Fibroblast of peridontal ligament (primary cell): ENCODE measurements around the gene ANKS1A.

Experiments used
- DNase-seq: peaks from one replicate; pipeline ENCODE4 v3.0.0-alpha.2; 2010; ENCODE audit errors: extremely low read depth

Gene ANKS1A

GRCh38 chr6:35069262-35069661 lies 180.2 kb downstream of the ANKS1A start:
- DNase-seq = no peak

DNA sequence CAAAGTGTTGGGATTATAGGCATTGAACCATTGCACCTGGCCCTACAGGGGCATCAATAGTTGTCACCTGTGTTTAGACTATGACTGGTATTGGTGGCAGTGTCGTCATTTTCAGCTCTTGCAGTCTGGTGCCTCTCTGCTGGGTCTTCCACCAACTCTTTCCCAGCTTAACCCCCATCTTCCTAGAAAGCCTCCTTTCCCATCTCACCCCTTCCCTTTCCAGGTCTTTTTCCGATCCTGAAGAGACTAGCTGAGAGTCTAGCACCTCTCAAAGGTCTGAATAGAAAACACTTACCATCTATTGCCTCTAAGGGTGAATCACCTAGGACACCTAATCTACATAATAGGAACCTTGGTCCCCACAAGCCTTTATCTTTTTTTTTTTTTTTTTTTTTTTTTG lies 181.1 kb downstream of the ANKS1A start:
- no peak for DNase-seq

DNA sequence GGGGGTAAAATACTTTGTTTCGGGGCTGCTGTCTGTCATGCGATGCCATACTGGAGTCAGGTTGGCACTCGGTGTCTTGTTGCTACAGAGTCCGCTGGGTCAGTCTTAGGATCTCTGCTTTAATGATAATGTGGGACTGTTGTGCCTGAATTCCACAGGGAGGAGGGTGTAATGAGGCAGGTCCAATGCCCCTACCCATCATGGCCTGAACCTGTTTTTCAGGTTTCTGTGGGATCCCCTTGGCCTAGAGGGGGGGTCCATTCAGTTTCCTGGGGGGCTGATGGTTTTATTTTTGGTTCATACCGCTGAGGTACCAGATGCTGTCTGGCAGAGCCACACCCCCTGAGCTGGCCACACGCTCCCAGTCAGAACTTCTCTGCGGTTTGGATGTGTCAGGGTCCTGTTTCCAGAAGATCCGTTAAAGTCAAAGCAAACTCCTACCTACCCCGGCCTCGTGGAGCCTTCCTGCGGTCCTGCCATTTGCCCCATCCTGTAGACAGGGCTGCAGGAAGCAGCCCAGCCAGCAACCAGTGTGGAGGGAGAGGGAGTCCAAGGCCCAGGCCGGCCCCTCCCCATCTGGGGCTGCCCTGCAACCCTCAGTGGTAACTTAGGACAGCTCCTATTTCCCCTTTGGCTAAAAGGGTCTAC lies 182.4 kb downstream of the ANKS1A start:
- no peak for DNase-seq

DNA sequence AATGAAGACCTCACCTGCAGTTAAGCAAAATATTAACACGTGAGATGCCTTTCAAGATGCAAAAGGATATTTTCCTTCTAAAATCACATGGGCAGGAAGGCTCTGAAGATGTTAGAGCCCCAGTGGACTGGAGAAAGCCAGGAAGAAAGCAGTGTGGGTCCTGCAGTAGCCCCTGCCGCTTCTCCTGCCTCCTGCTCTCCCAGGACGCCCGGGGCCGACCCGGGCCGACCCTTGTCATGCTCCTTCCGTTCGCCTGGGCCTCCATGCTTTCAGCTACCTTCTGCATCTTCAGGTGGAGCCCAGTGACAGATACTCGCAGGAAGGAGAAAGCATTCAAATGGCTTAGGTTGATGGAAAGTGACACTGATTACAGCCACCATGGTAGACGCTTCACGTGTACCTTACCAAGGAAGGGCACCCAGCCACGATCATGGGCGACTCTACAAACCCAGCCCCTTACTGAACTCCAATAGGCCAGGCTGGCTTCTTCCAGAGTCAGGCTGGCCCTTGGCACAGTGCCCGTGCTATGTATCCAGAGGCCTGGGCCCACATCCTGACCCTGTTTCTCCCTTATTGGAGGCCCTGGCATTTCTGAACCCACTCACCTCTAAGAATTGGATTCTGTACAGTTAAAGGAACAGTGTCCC lies 183.1 kb downstream of the ANKS1A start:
- no peak for DNase-seq

GRCh38 chr6:35072698-35073055 lies 183.6 kb downstream of the ANKS1A start:
- no peak for DNase-seq

DNA sequence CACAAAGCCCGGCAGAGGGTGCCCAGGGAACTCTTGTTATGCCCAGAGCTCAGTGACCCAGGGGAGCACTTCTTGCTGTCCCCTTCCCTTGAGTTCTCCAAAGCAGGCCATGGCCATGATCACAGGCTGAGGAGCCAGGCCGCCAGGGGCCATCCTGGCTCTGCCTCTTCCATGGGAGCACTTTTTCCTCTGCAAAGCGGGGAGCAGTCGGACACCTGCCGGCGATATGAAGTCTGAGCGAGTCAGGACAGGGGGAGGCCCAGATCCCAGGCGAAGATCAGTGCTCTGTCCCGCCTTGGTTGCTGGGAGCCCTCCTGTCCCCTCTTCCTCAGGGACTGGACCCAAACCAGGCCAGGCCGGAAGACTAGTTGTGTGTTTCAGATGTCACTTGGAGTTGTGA lies 184.2 kb downstream of the ANKS1A start:
- DNase-seq = no peak

GRCh38 chr6:35073766-35074471 lies 184.9 kb downstream of the ANKS1A start:
- DNase-seq = no peak

GRCh38 chr6:35076997-35077712 lies 188.1 kb downstream of the ANKS1A start:
- no peak for DNase-seq

DNA sequence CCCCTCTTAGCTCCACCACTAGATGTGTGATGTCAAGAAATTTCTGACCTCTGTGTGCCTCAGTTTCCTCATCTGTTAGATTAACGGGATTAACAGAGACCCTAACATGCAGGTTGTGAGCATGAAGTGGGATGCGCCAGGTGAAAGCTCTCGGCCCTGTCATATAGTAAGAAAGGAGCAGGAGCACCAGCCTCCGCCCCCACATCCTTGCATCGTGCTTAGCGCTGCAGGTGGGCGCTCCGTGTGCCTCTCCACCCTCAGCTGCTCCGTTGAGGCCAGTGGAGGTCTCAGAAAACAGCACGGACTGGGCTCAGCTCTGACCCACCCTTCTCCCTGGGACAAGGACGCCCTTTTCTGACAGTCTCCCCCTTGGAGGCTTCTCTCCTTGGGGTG lies 188.7 kb downstream of the ANKS1A start:
- no peak for DNase-seq

GRCh38 chr6:35078226-35078850 lies 189.3 kb downstream of the ANKS1A start:
- no peak for DNase-seq

DNA sequence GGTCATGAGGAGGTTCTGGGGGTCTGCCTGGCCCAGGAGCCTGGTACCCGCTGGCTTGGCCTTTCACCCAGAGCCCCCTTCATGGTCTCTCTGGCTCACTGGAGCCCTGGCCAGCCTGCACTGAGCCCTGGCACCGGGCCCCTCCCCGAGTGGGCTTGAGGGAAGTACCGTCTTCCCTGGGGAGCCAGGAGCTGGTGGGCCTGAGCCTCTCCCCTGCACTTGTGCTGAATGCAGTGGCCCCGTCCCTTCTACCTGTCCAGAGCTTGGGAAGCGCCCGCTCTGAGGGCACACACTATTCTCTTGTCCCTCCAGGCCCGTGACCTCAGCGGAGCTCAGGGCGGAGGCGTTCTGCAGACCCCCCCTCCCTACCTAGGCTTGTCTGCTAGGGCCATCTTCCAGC lies 189.8 kb downstream of the ANKS1A start:
- DNase-seq = no peak

- DNase-seq = no peak
Observed at GRCh38 chr6:35079311-35080000, 190.4 kb downstream of the ANKS1A start.

DNA sequence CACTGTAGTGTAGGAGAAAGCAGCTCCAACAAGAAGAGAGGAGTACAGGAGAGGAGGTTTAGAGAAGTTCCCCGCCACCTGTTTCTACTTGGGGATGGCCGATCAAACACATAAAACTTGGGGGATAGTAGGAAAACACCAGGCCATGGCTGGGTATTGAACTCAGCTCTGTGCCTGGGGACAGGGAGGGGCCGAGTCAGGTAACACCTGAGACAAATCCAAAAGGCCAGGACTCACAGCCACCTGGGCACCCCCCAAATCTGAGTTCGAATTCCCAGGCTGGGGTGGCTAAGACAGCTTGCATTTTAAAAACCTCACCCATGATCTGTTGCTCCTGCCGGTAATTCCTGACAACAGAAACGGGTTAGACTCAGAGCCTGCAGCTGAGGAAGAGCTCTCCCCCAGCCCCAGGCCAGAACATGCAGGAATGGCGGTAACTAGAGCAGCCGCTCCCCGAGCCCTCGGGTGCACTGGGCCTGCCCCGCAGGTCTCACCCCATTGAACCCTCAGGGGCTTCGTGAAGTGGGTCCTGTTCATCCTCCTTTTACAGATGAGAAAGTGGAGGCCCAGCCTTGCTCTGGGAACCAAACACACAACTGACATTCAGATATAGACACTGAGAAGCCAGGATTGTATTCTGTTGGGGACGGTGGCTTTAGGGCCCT lies 191.1 kb downstream of the ANKS1A start:
- DNase-seq = no peak

DNA sequence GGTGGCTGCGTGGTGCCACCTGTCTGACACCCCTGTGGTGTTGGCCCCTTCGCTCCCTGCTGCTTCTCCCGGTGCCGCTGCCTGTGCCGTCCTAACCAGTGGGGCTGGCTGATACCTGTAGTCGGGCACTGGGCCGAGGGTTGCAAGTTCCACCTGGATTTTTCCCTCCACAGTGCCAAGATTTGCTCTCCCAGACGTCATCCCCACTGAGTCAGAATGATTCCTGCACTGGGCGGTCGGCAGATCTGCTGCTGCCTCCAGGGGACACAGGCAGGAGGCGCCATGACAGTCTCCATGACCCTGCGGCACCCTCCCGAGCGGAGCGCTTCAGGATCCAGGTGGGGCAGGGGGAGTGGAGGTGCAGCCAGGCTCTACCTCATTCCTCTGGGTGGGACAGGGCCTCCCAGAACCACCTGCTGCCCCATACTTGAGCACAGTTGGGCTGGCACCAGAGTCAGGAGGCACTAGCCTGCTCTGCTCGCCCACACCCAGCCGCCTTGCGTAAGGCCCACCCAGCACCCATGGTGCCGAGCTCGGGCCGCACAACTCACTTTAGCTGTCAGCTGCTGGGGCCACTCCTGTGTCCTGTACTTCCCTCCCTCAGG lies 191.9 kb downstream of the ANKS1A start:
- no peak for DNase-seq

- DNase-seq = no peak
Observed at GRCh38 chr6:35081426-35081851, 192.4 kb downstream of the ANKS1A start.

- no peak for DNase-seq
Observed at GRCh38 chr6:35082046-35082732, 193.1 kb downstream of the ANKS1A start.

DNA sequence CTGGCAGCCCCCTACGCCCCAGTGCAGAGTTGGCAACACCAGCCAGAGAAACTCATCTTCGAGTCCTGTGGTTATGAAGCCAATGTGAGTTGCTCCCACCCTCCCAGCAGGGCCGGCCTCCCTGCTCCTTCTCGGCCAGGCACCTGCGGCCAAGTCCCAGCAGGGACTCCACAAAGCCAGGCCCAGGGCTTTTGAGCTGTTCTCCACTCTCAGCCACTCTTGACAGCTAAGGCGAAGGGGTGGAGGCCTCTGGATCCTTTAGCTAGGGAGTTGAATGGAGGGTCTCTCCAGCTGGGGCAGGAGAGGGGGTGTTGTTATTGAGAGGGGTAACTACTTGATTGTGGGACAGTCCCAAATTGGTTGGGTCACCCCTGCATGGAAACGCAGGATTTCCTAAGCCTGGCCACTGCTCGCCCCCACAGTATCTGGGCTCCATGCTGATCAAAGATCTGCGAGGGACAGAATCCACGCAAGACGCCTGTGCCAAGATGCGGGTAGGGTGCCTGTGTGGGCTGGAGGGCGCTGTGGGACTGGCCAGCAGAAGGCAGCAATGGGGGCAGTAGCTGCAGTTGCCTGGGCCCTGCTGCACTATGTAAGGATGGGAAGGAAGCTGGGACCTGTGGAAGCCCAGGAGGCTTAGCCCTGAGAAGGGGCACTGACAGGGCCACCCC lies 193.8 kb downstream of the ANKS1A start:
- DNase-seq = no peak

DNA sequence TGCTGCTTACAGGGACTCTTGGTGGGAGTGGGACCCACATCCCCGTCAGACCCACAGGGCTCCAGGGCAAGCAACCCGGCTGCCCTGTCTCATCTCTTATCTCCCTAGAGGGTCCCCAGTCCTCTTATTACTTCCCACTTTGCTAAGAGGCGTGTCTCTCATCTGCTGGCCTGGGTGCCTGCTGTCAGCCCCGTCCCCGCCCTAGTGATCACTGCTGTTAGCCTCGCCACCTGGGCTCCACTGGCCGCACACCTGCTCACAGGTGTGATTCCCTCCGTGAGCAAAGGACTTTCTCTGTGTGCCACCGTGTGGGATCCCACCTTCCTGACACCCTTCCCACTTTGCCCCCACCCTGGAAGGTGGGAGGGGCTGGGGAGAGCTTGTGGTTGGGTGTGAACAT lies 194.5 kb downstream of the ANKS1A start:
- no peak for DNase-seq

GRCh38 chr6:35084041-35084491 lies 195.0 kb downstream of the ANKS1A start:
- DNase-seq = no peak
